RPMI7951 (cell line): ENCODE measurements around the gene ADAMTS17. TPM values are rescaled to one million over a fixed set of nuclear protein-coding genes. Genes with fewer than 3 reads are reported as not detected.

Source experiments
- DNase-seq: peaks from one replicate; pipeline ENCODE4 v3.0.0-alpha.2; 2012; ENCODE audit warnings: low read depth
- total RNA-seq: library from RNA; depleted of rRNA; stranded (reverse); fragments of >200 nt; shearing (Covaris generic); gene quantifications from 2 replicates; pipeline ENCODE4 v1.2.3, GENCODE V29; 2014

The ADAMTS17 gene
- total RNA-seq, 1 experiment from 2014 or later, result 1.6 TPM

DNA sequence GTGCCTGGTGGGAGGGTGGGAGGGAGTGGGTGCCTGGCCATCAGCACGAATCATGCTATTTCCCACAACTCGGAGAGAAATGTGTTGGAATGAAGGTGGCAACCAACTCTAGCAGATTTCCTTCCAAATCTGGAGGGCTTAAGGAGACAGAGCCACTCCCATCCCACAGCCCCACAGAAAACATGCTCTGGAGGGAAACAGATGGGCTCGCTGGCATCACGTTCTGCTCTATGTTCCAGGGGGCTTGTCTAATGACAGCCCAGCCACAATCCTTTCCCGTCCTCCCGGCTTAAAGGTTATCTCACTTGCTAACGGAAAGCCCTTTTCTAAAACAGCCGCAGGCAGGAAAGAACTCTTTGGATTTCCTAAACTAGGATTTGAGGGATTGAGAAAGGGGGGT is 65.3 kb downstream of the ADAMTS17 start:
- no peak for DNase-seq

DNA sequence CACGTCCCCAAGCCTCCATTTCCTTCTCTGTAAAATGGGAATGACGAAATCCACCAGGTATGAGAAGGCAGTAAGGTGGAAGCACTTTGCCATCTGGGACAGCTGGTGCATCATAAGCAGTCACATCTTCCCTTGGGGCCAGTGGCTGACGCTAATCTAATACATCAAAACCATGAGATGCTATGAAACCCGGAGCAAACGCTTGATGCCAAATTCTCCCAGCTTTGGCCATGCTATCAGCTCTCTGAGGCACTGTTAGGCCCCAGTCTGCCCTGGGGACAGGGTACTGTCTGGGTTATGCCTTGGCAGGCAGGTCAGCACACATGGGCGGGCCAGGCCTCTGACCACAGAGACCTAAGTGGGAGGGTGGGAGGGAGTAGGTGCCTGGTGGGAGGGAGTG is 66.1 kb downstream of the ADAMTS17 start:
- no peak for DNase-seq

DNA sequence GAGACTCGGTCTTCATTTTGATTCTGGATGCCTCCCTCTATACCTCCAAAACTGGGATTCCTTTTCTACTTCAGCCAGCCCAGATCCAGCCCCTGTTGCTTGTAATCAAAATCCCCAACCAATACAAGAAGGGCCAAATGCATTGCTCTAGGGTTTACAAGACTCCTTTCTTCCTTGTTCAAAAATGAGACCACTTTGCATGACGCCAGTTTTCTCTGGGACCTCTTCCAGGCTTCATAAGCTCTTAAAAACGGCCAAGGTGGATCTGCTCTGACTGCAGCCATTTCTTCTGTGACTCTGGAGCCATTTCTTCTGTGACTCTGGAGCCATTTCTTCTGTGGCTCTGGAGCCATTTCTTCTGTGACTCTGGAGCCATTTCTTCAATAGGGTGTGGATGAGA is 71.9 kb downstream of the ADAMTS17 start:
- DNase-seq, result no peak

DNA sequence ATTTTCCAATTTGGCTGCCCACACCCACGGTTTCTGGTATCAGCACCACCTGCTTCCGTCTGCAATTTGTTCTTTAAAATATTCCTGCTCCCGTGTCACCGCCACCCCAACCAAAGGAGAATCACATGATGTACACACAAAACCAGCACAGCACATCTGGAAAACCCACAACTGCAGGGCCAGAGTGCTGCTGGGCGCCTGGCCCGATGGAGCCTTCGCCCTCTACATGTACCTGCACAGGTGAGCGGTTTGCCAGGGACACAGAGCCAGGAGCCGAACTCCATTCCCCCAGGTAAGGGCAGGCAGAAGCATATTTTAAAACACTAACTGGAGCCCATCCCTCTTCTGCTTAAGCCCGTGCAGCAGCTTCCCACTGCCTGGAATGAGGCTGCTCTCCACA is 75.6 kb downstream of the ADAMTS17 start:
- no peak for DNase-seq

DNA sequence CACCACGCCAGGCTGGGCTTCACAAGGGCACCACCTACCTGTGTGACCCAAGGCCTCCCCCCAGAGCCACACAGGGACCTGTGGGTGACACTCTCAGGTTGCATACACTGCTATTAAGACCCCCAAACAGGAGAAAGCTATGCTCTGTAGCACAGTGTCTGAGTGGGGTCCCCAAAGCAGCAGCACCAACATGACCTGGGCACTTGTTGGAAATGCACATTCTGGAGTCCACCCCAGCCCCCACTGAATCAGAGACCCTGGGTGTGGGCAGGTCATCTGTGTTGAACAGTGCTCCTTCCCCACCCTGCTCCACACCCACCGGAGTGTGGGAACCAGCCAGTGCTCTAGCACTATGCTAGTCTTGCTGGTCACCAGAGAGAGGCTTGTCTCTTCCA is 76.1 kb downstream of the ADAMTS17 start:
- DNase-seq, result no peak

DNA sequence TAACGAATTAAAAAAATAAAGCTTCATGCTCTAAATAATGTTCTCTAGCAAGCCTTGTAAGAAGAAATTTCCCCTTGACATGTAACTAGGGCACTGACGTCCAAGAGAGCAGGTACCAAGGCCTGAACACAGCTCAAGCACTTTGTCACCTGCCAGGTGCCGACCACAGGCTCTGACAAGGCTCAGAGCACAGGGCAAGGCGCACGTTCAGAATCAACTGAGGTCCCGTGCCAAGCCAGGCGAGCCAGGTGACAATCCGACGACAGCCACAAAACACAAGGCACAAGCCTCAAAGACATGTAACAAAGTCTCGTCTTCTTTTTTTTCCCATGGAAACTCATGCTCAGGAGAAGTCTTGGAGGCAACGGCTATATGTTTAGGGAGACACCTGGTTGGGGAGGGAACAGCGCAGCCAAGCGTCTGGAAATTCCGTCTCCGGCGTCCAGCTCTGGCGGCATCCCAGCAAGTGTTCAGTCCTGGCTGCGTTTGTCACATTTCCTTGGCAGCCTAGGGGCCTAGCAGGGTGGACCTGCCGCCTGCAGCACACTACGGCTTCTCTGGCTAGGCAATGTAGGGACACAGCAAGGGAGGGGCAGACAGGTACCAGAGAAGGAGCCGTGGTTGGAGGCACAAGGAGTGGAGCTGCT is 76.7 kb downstream of the ADAMTS17 start:
- no peak for DNase-seq

DNA sequence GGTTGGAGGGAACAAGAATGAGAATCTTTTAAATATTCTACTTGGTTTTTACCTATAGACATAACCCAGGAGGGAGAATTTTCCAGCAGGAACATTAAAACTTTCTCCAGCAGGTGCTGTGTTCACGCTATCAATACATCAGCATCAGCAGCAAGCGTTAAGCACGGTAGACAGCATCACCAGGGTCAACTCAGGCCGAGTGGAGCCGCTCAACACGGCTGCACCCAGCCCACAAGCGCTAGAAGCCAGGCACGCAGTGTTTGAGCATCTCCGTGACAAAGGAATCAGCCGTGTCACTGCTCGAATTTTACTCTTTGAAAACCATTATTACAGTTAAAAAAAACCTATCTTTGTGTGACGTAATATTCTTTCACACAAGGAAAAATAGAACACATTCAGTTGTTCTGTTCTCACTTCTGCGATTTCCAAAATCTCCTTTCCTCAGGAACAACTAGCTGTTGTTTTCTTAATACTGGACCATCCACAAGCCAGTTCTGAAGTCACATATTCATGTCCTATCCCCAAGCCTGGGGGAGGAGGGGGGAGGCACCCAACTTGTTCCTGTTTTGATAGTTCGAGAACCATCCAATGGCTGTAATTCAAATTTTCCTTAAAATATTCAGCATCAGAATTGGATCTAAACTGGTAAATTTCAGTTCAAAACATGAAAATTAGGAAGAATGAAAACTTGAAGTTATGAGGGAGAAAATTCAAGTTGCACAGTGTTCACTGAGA is 77.9 kb downstream of the ADAMTS17 start:
- no peak for DNase-seq

DNA sequence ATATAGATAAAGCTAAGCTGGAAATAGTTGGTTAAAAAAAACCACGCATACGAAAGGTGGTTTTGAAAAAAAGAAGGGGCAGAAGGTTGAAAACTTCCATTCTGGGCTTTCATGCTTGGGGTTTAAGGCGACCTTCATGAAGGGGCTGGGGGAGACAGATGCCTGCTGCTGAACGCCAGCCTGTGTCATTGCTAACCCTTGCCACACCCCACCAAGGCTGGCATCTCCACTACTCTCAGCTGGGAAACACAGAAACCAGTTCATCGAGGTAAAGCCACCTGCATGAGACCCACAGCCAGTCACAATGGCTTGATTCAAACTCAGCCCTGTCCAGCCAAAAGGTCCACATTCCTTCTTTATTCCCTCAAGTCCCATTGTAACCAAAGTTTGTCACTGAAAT is 78.7 kb downstream of the ADAMTS17 start:
- no peak for DNase-seq

DNA sequence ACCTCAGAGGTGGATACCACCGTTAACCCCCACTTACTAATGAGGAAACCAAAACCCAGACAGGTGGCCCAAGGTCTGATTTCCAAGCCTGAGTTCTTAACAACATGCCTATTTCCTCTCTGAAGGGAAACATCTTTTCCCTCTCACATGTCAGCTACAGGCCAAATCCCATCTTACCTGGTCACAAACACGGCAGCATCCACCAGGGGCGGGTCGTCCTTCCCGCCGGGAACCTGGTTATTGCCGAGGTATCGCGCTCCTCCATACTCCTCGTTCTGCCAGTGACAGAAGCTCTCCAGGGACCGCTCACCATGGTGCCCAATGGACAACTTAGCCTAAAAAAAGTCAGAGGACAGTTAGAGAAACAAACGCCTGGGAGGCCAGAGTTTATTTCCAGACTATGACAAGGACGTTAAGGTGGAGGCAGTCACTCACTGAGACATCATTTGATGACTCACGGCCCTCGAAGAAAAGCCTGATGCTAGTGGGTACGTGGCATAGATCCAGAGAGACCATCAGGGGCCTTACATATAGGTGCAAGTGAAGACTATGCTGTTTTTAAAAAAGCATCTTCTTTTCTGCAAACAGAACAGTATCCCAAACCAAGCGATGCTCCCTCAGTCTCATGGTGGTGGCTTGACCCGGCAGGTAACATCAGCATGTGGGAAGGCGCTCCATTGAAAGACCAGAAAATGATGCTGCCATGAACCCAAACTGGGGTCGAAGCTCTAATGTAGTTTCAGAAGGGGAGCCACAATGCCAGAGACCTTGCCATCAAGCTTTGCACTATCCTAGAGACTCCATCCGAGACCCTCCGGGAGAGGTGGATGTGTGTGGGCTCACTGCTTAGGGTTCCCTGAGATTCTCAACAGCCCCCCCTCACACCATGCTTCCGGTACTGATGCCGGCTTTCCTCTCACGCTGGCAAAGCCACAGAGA is 80.2 kb downstream of the ADAMTS17 start:
- no peak for DNase-seq

DNA sequence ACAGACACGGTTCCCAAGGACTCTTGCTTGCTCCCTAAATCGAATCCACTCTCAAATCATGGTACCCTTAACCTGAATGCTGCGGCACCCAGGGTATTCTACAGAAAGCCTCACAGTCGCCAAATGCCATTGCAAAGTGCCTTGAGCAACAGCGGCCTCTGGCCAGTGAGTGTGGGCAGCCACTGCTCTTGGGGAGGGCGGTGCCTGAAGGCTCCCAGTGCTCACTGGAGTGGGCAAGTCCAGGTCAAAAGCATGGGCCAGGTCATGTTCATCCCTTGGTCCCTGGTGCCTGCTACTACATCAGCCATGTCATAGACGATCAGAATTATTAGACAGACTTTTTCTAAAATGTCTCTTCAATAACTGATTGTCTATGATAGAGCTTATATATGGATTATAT is 82.5 kb downstream of the ADAMTS17 start:
- no peak for DNase-seq

DNA sequence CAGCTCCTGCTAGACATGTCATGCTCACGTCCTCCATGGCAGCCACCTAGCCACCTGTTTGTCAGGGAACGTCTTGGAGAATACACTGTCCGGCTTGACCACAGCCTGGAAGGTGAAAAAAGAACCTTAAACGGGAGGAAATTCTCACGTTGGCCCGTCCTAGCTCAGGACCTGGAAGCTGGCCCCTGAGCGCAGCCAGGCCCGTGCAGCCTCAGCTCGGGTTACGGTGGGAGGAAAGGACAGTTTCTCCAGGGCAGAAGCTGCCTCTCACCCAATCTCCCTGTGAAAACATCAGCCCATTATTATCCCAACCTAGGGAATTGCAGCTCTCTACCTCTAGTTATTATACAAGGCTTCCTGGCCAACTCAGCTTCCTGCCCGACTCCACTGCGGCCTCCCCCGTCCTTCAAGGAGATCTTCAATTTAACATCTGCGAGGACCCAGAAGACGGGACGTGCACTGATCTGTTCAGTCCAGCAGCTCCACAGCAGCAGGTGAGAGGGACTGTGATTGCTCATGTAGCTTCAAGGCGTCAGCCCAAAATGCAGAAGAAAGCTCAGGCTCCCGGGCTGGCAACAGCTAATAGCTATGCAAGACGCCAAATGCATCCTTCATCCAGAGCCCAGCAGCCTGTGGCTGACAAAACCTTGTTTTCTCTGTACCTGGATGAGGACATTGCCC is 84.7 kb downstream of the ADAMTS17 start:
- no peak for DNase-seq

DNA sequence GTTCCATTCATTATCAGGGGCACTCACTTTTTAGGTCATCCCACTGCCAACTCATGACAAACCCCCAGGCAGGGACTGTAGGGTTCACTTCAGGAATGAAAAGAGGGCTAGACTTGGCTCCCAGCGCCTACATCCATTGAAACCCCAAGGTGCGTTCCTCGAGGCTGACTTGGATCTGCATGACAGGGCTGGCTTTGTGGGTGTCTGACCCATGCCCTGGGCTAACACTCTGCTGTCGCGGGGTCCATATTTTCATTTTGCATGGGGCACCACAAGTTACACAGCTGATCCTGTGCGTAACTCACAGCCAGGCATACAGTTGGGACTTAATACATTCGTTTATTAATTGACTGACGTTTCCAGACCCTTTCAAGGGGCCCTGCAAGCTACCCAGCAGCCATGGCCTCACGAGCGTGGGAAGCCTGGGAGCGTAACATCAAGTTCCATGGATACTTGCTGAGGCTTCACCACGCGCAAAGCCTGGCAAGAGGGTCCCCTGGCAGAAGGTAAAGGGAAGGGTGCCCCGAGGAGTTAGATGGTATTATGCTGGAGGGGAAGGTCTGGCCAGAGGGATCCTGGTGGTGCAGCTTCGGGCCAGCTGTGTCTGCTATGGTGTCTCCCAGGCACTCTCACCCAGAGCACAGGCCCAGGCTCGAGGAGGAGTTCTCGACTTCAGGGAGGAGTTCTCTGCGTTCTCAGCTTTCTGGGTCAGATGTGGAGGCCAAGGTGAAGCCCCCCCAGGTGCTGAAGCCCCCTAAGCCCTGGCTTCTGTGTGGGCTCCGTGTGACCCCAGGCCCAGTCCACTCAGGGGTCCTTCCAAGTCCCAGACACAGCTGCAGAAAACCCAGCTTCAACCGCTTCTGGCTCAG is 85.4 kb downstream of the ADAMTS17 start:
- no peak for DNase-seq

DNA sequence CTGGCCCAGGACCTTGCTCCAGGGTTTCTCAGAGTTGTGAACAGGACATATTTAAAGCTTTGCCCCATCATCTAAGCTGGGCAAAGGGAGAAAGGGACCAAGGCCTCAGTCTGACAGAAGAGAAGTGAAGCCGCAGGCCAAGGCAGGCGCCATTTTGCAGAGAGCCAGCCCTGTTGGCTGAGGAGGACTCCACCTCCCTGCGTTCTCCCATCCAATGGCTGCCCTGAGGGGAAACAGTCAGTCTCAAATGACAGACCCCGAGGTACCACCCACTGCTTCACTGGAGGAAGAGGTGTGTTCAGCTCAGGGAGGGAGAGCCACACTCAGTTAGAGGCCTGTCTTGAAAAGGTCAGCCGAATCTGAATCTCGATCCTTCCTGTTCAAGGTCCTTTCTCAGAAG is 86.1 kb downstream of the ADAMTS17 start:
- no peak for DNase-seq

DNA sequence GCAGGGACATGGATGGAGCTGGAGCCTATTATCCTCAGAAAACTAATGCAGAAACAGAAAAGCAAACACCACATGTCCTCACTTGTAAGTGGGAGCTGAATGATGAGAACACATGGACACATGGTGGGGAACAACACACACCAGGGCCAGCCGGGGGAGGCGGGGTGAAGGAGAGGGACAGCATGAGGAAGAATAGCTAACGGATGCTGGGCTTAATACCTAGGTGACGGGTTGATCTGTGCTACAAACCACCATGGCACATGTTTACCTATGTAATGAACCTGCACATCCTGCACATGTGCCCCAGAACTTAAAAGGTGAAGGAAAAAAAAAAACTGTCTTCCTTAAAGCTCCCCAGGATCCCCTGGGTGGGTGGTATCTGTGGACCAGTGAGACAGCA is 87.1 kb downstream of the ADAMTS17 start:
- no peak for DNase-seq

DNA sequence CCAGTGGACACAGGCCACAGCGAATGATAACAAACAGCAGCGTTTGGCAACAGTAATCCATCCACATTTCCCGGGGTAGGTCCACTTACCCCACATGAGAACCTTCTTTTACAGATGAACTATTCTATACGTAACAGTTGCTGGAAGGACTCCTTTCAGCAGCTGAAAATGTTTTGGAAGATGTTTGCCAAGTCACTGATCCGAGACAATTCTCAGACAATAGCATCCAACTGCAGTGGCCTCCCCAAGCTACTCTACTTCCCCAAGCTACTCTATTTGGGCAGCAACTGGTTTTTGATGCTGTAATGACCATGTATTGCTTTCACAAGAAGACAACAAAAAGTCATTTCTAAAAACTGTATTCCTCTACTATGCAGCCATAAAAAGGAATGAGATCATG is 87.5 kb downstream of the ADAMTS17 start:
- no peak for DNase-seq

DNA sequence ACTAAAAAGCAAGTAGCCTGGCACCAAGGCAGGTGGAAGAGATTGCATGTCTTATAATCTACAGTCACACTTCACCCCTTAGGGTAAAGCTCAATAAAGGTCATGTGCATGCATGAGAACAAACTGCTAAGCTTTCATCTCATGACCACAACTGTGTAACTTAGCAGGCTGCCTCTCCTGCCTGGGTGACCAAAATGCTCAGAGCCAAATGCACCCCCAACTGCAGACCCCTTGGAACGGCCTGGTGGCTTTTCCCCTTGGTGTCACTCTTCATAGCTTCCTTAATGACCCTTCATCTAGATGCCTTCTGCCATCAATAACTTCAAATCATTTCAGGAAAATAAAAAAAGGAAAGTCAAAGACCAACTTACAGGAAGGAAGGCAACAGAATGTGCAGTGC is 88.1 kb downstream of the ADAMTS17 start:
- no peak for DNase-seq

DNA sequence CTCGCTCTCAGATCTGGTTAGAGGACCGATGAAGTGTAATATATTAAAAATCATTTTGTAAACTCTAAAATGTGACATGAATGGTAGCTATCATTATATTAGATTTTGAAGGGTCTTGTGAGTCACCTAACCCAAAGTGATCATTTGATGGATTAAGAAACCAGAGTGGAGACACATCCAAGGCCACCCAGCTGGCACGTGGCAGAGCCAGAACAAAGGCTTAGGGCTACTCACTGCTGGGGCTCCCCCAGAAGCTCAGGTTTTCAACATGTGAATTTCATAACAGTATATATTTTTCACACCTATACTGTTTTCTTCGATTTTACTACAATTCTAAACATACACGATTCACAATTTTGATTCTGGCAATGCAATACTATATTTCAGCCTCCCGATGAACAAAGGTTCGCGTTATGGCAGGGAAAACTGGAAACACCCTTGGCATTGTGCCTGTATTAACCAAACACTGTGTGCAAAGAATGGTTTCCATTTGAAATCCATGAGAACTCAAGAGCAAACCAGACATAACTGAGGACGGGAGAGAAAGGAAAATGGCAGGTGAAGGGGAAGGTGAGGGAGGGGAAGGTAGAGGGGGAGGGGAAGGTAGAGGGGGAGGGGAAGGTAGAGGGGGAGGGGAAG is 88.9 kb downstream of the ADAMTS17 start:
- DNase-seq, result no peak

DNA sequence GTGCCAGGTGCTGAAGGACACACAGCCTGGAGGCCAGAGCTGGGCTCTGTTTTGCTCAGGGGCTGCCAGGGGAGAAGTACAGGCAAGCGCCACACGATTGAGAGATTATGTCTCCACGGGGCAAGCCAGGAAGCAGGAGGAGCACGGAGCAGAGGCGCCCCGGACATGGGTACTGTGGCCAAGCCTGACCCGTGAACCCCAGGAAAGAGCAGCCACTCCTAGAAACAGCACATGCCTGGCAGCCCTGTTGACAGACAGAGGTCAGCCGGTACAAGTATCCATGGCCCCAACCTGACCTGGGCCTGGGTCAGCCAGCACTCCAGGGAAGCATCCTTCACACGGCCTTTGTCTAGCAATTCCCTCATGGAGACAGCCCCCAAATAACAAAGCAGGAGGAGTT is 89.4 kb downstream of the ADAMTS17 start:
- DNase-seq, result no peak

DNA sequence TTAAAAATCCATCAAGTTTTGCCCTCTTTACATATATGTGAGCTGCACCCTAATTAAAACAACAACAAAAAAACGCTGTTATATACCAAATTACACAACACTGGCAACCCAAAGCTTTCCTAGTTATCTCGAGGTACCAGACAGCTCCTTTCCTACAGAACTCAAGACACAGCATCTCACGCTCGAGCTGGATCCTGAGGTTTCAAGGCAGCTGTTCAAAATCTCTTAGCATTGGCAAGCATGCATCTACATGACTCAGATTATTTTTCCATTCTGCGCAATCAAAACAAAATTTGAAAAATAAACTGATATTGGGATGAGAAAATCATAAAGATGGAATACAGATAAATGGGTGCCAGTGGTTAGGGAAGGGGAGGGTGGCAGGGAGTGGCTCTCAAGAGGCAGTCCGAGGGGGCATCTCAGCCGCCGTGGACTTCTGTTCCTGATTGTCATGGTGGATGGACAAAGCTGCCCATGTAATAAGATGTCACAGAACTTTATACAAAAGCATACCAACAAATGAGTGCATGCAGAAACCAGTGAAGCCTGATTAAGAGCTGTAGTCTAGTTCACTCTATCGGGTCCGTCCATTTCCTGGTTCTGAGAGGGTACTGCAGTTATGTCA is 91.5 kb downstream of the ADAMTS17 start:
- DNase-seq, result no peak
